ENCODE results near the gene CDC42BPA. TPM values are rescaled to one million over a fixed set of nuclear protein-coding genes. Genes with fewer than 3 reads are reported as not detected.

CDC42BPA gene
- total and polyA plus RNA-seq, 9 of the 15 experiments (the other 6 are each of a cell fraction or from before 2014, with no cell fraction given), result 8.0 to 77.5 (median 52.1) TPM

- TF ChIP-seq PBX2 (CRISPR knock-in tag; IDR thresholded peaks at IDR 0.05; ENCODE audit: low read depth), result no peak; the same call in 1 of the 2 replicates
- peak; percentile 88 for TF ChIP-seq PBX2 (tag; conservative IDR thresholded peaks at IDR 0.05; ENCODE audit: low read depth)
- TF ChIP-seq ARHGAP35 (IDR thresholded peaks at IDR 0.05; ENCODE audit: partially characterized antibody), result no peak
- TF ChIP-seq MTA3 (IDR thresholded peaks at IDR 0.05; ENCODE audit: borderline replicate concordance), result no peak
- TF ChIP-seq CEBPZ (IDR thresholded peaks at IDR 0.05; ENCODE audit: borderline replicate concordance, low read depth, low read length), result no peak
- no peak for TF ChIP-seq SREBF1 (IDR thresholded peaks at IDR 0.05; ENCODE audit: borderline replicate concordance, low read depth, low read length)
- no peak for TF ChIP-seq ARID4B (CRISPR knock-in tag; IDR thresholded peaks at IDR 0.05)
- no peak for TF ChIP-seq PPARD (CRISPR knock-in tag; IDR thresholded peaks at IDR 0.05)
- TF ChIP-seq ZNF140 (CRISPR knock-in tag; IDR thresholded peaks at IDR 0.05), result no peak
- no peak for TF ChIP-seq NCOA1 (IDR thresholded peaks at IDR 0.05; ENCODE audit: low read depth)
- TF ChIP-seq POLR2AphosphoS2 (IDR thresholded peaks at IDR 0.05; ENCODE audit: low read length), result no peak
- no peak for TF ChIP-seq ZBTB8A (IDR thresholded peaks at IDR 0.05; ENCODE audit: partially characterized antibody)
- no peak for TF ChIP-seq NR2C1 (IDR thresholded peaks at IDR 0.05)
- TF ChIP-seq NR2C1 (tag; IDR thresholded peaks at IDR 0.05), result no peak
- peak; percentile 45 for TF ChIP-seq TFE3 (CRISPR knock-in tag; IDR thresholded peaks at IDR 0.05)
- TF ChIP-seq ZNF316 (IDR thresholded peaks at IDR 0.05), result peak; percentile 61
- no peak for TF ChIP-seq ZEB2 (IDR thresholded peaks at IDR 0.05)
- TF ChIP-seq ZNF232 (CRISPR knock-in tag; IDR thresholded peaks at IDR 0.05), result no peak
- TF ChIP-seq ZNF124 (CRISPR knock-in tag; IDR thresholded peaks at IDR 0.05), result no peak
Measured at GRCh38 chr1:227169343-227169742, 148.9 kb downstream of the CDC42BPA start (continued).
